WERI-Rb-1 (cell line): ENCODE data around the gene CACNA1I.

Experiments used
- DNase-seq: peaks from one replicate; pipeline ENCODE4 v3.0.0-alpha.2; 2020
- H3K27ac ChIP-seq: fragments of 250-450 bp; sonication (Bioruptor Pico); 2 replicates; pipeline ENCODE4 v1.5.1; 2020; ENCODE audit warnings: mild to moderate bottlenecking, moderate library complexity
- H3K27me3 ChIP-seq: fragments of 250-450 bp; sonication (Bioruptor Pico); 2 replicates; pipeline ENCODE4 v1.5.1; 2021; ENCODE audit warnings: mild to moderate bottlenecking, low read depth, moderate library complexity; ENCODE audit not compliant: insufficient read depth, severe bottlenecking
- H3K36me3 ChIP-seq: fragments of 250-450 bp; sonication (Bioruptor Pico); 2 replicates; pipeline ENCODE4 v1.5.1; 2020; ENCODE audit warnings: mild to moderate bottlenecking, moderate library complexity
- H3K4me3 ChIP-seq: 2 replicates; pipeline ENCODE4 v1.5.1; 2011; ENCODE audit warnings: low read depth, mild to moderate bottlenecking, control low read depth, low read length
- H3K9me3 ChIP-seq: fragments of 250-450 bp; sonication (Bioruptor Pico); 2 replicates; pipeline ENCODE4 v1.5.1; 2021; ENCODE audit warnings: mild to moderate bottlenecking, moderate library complexity; ENCODE audit not compliant: severe bottlenecking
- CTCF ChIP-seq: IDR thresholded peaks from 2 replicates; pipeline ENCODE4 v1.5.1; 2011; ENCODE audit warnings: low read depth, mild to moderate bottlenecking, control low read depth, inconsistent platforms, low read length

Gene CACNA1I

GRCh38 chr22:39669432-39669831 is 98.9 kb downstream of the CACNA1I start:
- no peak for TF ChIP-seq CTCF
- H3K27me3 ChIP-seq, result no peaks in the 10 kb centered on the region

GRCh38 chr22:39671936-39672335 is 101.4 kb downstream of the CACNA1I start:
- Histone ChIP-seq H3K9me3 (peaks cover 5% of the 10 kb centered on the region), H3K4me3 (no peak overlapping the region), H3K27ac (no peak overlapping the region), H3K36me3 (no peaks in the 10 kb centered on the region), H3K27me3 (no peaks in the 10 kb centered on the region)
- DNase-seq, result no peak
- no peak for TF ChIP-seq CTCF

More at GRCh38 chr22:39669432-39669831, 98.9 kb downstream of the CACNA1I start:
- Histone ChIP-seq H3K4me3 (no peak overlapping the region), H3K36me3 (no peaks in the 10 kb centered on the region), H3K27ac (no peak overlapping the region), H3K9me3 (peaks cover 5% of the 10 kb centered on the region)
- no peak for DNase-seq

GRCh38 chr22:39674536-39674935 is 104.0 kb downstream of the CACNA1I start:
- no peak overlapping the region for H3K27ac ChIP-seq
- H3K9me3 ChIP-seq, result peaks cover 5% of the 10 kb centered on the region
- TF ChIP-seq CTCF, result no peak
- no peaks in the 10 kb centered on the region for H3K27me3 ChIP-seq
- DNase-seq, result no peak
- H3K36me3 ChIP-seq, result no peaks in the 10 kb centered on the region
- H3K4me3 ChIP-seq, result no peak overlapping the region

GRCh38 chr22:39675947-39676346 is 105.4 kb downstream of the CACNA1I start:
- no peak for DNase-seq
- no peak overlapping the region for H3K27ac ChIP-seq
- H3K36me3 ChIP-seq, result no peaks in the 10 kb centered on the region
- no peak overlapping the region for H3K4me3 ChIP-seq
- peaks cover 5% of the 10 kb centered on the region for H3K9me3 ChIP-seq
- TF ChIP-seq CTCF, result no peak
- no peaks in the 10 kb centered on the region for H3K27me3 ChIP-seq

- no peaks in the 10 kb centered on the region for H3K36me3 ChIP-seq
- H3K27ac ChIP-seq, result no peak overlapping the region
- TF ChIP-seq CTCF, result no peak
- DNase-seq, result no peak
- no peak overlapping the region for H3K4me3 ChIP-seq
- no peaks in the 10 kb centered on the region for H3K9me3 ChIP-seq
- no peaks in the 10 kb centered on the region for H3K27me3 ChIP-seq
These were observed 107.4 kb downstream of the CACNA1I start for GRCh38 chr22:39677967-39678366.

- no peaks in the 10 kb centered on the region for H3K27me3 ChIP-seq
- no peak overlapping the region for H3K27ac ChIP-seq
- no peak for TF ChIP-seq CTCF
- DNase-seq, result no peak
- H3K4me3 ChIP-seq, result no peak overlapping the region
- no peaks in the 10 kb centered on the region for H3K9me3 ChIP-seq
- no peaks in the 10 kb centered on the region for H3K36me3 ChIP-seq
These were observed 108.4 kb downstream of the CACNA1I start for GRCh38 chr22:39678862-39679490.
